Adipose tissue (tissue), 3 donors: ENCODE results near the gene PREP. TPM values are rescaled to one million over a fixed set of nuclear protein-coding genes. Genes with fewer than 3 reads are reported as not detected.
"Not testable (repeated sequence)": the region's sequence is repeated elsewhere in the genome, so short reads cannot be mapped to it uniquely, and the experiment has no call there.

Source experiments
- H3K27ac ChIP-seq: one replicate; pipeline ENCODE4 v1.5.1; 2013; ENCODE audit warnings: low read depth, low read length
- WGBS, 3 donors: extraction: QIAGEN DNeasy Blood & Tissue Kit; methylation state at CpG; one replicate each; pipeline ENCODE4 v1.1.7; 2013; 5-methylcytosine and 5-hydroxymethylcytosine counted together
- polyA plus RNA-seq, 3 donors: library from polyadenylated mRNA; stranded (reverse); fragments of 200-250 nt; gene quantifications; one replicate each; pipeline ENCODE4 v1.2.3, GENCODE V29; 2013
- donor health status: healthy with polysubstance abuse.
- donor health status: Bipolar disorder and iron deficiency.
- donor health status: healthy.

PREP gene
- polyA plus RNA-seq, 3 donors, result 12.6 to 19.8 (median 18.8) TPM

GRCh38 chr6:105256619-105257018 lies 146.3 kb downstream of the PREP start:
- H3K27ac ChIP-seq, result no peak overlapping the region

GRCh38 chr6:105253787-105254186 lies 149.1 kb downstream of the PREP start:
- no peak overlapping the region for H3K27ac ChIP-seq
- 53 to 90% (median 78%) methylated on average over 6 of the region's 6 CpGs for WGBS, 3 donors

DNA sequence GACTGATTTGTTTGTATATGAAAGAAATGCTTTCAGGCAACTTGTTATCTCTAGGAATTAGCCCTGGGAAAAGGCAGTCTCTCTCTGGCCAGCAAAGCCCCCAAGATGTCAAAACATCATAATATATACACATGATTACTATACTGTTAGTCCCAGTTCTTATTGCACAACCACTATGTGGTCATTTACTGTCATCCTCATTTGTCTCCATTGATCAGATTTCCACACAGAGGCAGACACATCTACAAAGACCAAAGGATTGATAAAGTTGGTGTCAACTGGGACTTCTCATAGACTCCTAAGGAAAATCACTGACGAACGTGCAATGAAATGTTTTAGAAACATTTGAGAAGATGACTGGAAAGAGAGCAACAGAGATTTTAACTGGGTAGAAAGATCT lies 151.2 kb downstream of the PREP start:
- 83 to 89% (median 86%) methylated on average over 2 of the region's 2 CpGs for WGBS, 3 donors
- H3K27ac ChIP-seq, result no peak overlapping the region

DNA sequence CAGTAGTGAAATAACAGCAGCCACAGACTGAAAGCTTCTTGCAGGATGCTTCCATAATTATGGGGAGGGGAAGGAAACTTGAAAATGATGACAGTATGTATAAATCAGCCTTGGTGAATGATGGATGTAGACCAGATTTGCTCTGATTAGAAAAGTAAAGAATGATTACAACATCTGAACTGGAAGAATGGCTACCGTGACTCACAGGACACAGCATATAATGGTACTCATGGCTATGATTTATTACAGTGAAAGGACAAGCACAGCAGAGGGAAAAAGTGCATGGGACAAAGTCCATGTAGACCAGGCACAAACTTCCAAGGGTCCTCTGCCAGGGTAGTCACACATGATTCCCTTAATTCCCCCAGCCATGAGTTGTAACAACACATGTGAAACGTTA lies 152.3 kb downstream of the PREP start:
- 45 to 77% (median 70%) methylated on average over 2 of the region's 2 CpGs for WGBS, 3 donors
- no peak overlapping the region for H3K27ac ChIP-seq

- H3K27ac ChIP-seq, result no peak overlapping the region
- 48 to 52% (median 48%) methylated on average over 2 of the region's 2 CpGs for WGBS, 3 donors
Observed at GRCh38 chr6:105243487-105243886, 159.4 kb downstream of the PREP start.

- 76 to 86% (median 80%) methylated on average over 5 of the region's 5 CpGs for WGBS, 3 donors
- H3K27ac ChIP-seq, result no peak overlapping the region
Observed at GRCh38 chr6:105235155-105235554, 167.7 kb downstream of the PREP start.

GRCh38 chr6:105231771-105232170 lies 171.1 kb downstream of the PREP start:
- WGBS, 3 donors, result 81 to 90% (median 85%) methylated on average over 4 of the region's 4 CpGs
- H3K27ac ChIP-seq, result not testable (repeated sequence)

Other genes starting within 250 kb of the PREP start
- under 1 TPM; 0.52 to 0.68 (median 0.67) TPM for gene POPDC3, start 223.1 kb downstream of the PREP start, polyA plus RNA-seq